ENCODE results near the gene MLIP.

DNA sequence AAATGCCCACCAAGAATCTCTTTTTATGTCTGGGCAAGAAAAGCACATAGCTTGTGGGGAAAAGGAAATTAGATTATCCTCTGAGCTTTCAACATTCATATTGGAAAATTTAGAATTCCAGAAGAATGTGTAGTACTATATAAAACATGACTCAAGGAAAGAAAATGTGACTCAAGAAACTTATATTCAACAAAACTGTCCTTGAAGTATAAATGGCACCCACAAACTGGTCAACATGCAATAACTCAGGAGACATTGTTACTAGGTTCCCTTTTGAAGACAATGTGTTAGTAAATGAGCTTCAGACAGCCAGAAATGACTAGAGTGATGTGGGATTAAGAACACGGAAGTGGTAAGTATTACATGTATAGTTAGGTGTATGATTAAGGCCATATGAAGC lies 170.9 kb downstream of the MLIP start:
- no peak for TF ChIP-seq CTCF (IDR thresholded peaks at IDR 0.05)
- TF ChIP-seq SIN3A (IDR thresholded peaks at IDR 0.05; ENCODE audit: borderline replicate concordance, insufficient read depth, low read depth, low read length) = no peak
- TF ChIP-seq POLR2AphosphoS5 (IDR thresholded peaks at IDR 0.05; ENCODE audit: low read depth, low read length) = no peak
